ENCODE measurements around the gene NOL4L.

DNA sequence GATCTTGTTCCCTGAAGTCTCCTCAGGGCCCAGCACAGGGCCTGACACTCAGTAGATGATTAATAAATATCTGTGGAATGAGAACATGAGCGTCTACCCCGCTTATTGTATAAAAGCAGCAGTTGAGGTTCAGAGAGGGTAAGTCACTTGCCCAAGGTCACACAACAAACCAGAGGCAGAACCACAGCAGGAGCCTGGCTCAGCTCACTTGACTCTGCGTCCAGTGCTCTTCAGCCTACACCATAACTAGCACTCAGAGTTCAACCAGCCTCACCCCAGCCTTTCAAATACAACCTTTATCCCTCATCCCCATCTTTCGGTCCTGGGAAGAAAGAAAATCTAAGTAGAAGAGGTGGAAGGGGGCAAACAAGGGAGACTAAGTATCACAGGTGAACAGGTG is 24.9 kb upstream of the NOL4L start:
- TF ChIP-seq POLR2A (IDR thresholded peaks at IDR 0.05; ENCODE audit: low read depth, low read length) = no peak
- no peak for TF ChIP-seq POLR2AphosphoS5 (IDR thresholded peaks at IDR 0.05; ENCODE audit: low read depth, low read length)
